H1 (cell line): ENCODE measurements around the gene SLC43A2. TPM values are rescaled to one million over a fixed set of nuclear protein-coding genes. Genes with fewer than 3 reads are reported as not detected.
A peak's percentile ranks its signal among the peaks of the same experiment; 100 is the strongest.

ENCODE experiments used
- CTCF ChIA-PET: fragments of 300-600 bp; sonication (Branson Sonifier 250); formaldehyde crosslinking; loops from one replicate; lab custom pipeline; 2021; ENCODE audit not compliant: partially characterized antibody; lab: Charles Lee
- POLR2A ChIA-PET: fragments of 300-600 bp; sonication (Branson Sonifier 250); formaldehyde crosslinking; loops from one replicate; lab custom pipeline; 2021; ENCODE audit warnings: inconsistent platforms; ENCODE audit not compliant: partially characterized antibody; lab: Charles Lee
- DNase-seq, 2 experiments: peaks; one replicate each; pipeline versions ENCODE4 v3.0.0 to v3.0.0-alpha.2; 2010 to 2022; ENCODE audit warnings: low spot score in 2 of 2, low read depth in 1 of 2, mixed read lengths in 1 of 2
- FAIRE-seq: peaks from 2 replicates; lab custom pipeline; 2011; peaks lifted over from hg19 to GRCh38; lab: Jason Lieb, UNC
- H2AFZ ChIP-seq: 2 replicates; pipeline ENCODE4 v1.8.1; 2012; ENCODE audit warnings: low read length, inconsistent platforms
- H2AK5ac ChIP-seq: 2 replicates; pipeline ENCODE4 v1.6.1; 2013; ENCODE audit warnings: low read depth, low read length
- H2BK120ac ChIP-seq: replicated peaks from 2 replicates; pipeline ENCODE3; 2013; ENCODE audit warnings: low read depth, low read length, inconsistent platforms
- H2BK12ac ChIP-seq: 2 replicates; pipeline ENCODE4 v1.6.1; 2013; ENCODE audit warnings: low read depth, low read length
- H2BK15ac ChIP-seq: 2 replicates; pipeline ENCODE4 v1.6.1; 2013; ENCODE audit warnings: low read length
- H2BK20ac ChIP-seq: 2 replicates; pipeline ENCODE4 v1.6.1; 2013; ENCODE audit warnings: low read length
- H2BK5ac ChIP-seq: 2 replicates; pipeline ENCODE4 v1.6.1; 2013; ENCODE audit warnings: low read depth, low read length
- H3K14ac ChIP-seq: 2 replicates; pipeline ENCODE4 v1.6.1; 2013; ENCODE audit warnings: inconsistent platforms; ENCODE audit not compliant: insufficient read length
- H3K18ac ChIP-seq: 2 replicates; pipeline ENCODE4 v1.6.1; 2013; ENCODE audit warnings: low read length; ENCODE audit errors: extremely low read depth
- H3K23ac ChIP-seq: 2 replicates; pipeline ENCODE4 v1.6.1; 2013; ENCODE audit warnings: inconsistent platforms; ENCODE audit not compliant: insufficient read length
- H3K23me2 ChIP-seq: 2 replicates; pipeline ENCODE4 v1.6.1; 2013; ENCODE audit warnings: low read depth, low read length
- H3K27ac ChIP-seq: 2 replicates; pipeline ENCODE4 v1.6.1; 2011; ENCODE audit warnings: low read depth, low read length, inconsistent platforms
- H3K27me3 ChIP-seq, 4 experiments: replicated peaks in 1 of 4; 1 replicate in 1 of 4; 2 replicates in 3 of 4; pipeline versions ENCODE4 v1.6.1 to v1.8.1; 2011 to 2013; ENCODE audit warnings: low read length in 3 of 4, mild to moderate bottlenecking in 3 of 4, inconsistent platforms in 2 of 4, mixed read lengths in 2 of 4, moderate library complexity in 1 of 4; ENCODE audit not compliant: control insufficient read depth in 3 of 4, insufficient read depth in 3 of 4; ENCODE audit errors: extremely low read depth in 1 of 4
- H3K36me3 ChIP-seq, 4 experiments: 2 replicates each; pipeline versions ENCODE4 v1.6.1 to v1.8.1; 2011 to 2013; ENCODE audit warnings: mild to moderate bottlenecking in 4 of 4, low read length in 3 of 4, moderate library complexity in 2 of 4, control low read depth in 1 of 4, inconsistent platforms in 1 of 4; ENCODE audit not compliant: insufficient read depth in 4 of 4, control insufficient read depth in 2 of 4
- H3K4ac ChIP-seq: replicated peaks from 2 replicates; pipeline ENCODE3; 2013; ENCODE audit warnings: low read length, low read depth, mixed read lengths, inconsistent platforms; ENCODE audit not compliant: insufficient read length
- H3K4me1 ChIP-seq, 4 experiments: replicated peaks in 1 of 4; 1 replicate in 1 of 4; 2 replicates in 3 of 4; pipeline versions ENCODE4 v1.6.1 to v1.8.1; 2011 to 2013; ENCODE audit warnings: low read length in 3 of 4, inconsistent platforms in 2 of 4, mixed read lengths in 1 of 4; ENCODE audit not compliant: insufficient read depth in 4 of 4, control insufficient read depth in 3 of 4
- H3K4me2 ChIP-seq, 2 experiments: 2 replicates each; pipeline versions ENCODE4 v1.6.1 to v1.8.1; 2011 to 2013; ENCODE audit warnings: low read depth in 2 of 2, low read length in 2 of 2, control low read depth in 1 of 2, inconsistent platforms in 1 of 2, mild to moderate bottlenecking in 1 of 2; ENCODE audit not compliant: insufficient read depth in 1 of 2
- H3K4me3 ChIP-seq, 4 experiments: fragments of 200-600, 300-600 bp in 1 of 4; sonication (generic), shearing (Covaris generic), sonication (Bioruptor Twin) in 1 of 4; 2 replicates each; pipeline versions ENCODE4 v1.5.1 to v1.8.1; 2011 to 2016; ENCODE audit warnings: low read length in 4 of 4, low read depth in 3 of 4, control low read depth in 2 of 4, inconsistent platforms in 2 of 4, mild to moderate bottlenecking in 2 of 4, mixed read lengths in 1 of 4, moderate library complexity in 1 of 4; ENCODE audit not compliant: insufficient read depth in 2 of 4; ENCODE audit errors: extremely low read depth in 1 of 4
- H3K56ac ChIP-seq: replicated peaks from 2 replicates; pipeline ENCODE3; 2013; ENCODE audit warnings: low read depth, mild to moderate bottlenecking, mixed read lengths, low read length, inconsistent platforms; ENCODE audit not compliant: insufficient read length
- H3K79me1 ChIP-seq: 2 replicates; pipeline ENCODE4 v1.6.1; 2013; ENCODE audit warnings: low read depth, low read length, control low read depth
- H3K79me2 ChIP-seq, 2 experiments: 2 replicates each; pipeline versions ENCODE4 v1.6.1 to v1.8.1; 2012 to 2013; ENCODE audit warnings: low read length in 2 of 2, mild to moderate bottlenecking in 2 of 2, inconsistent platforms in 1 of 2; ENCODE audit not compliant: insufficient read depth in 2 of 2, control insufficient read depth in 1 of 2
- H3K9ac ChIP-seq, 4 experiments: replicated peaks in 1 of 4; 1 replicate in 1 of 4; 2 replicates in 3 of 4; pipeline versions ENCODE4 v1.6.1 to v1.8.1; 2011 to 2013; ENCODE audit warnings: low read depth in 3 of 4, low read length in 3 of 4, control low read depth in 2 of 4, mild to moderate bottlenecking in 2 of 4, moderate library complexity in 2 of 4, inconsistent platforms in 1 of 4; ENCODE audit errors: extremely low read depth in 1 of 4
- H3K9me3 ChIP-seq, 2 experiments: 2 replicates each; pipeline versions ENCODE4 v1.6.1 to v1.8.1; 2012 to 2013; ENCODE audit warnings: mild to moderate bottlenecking in 2 of 2, moderate library complexity in 2 of 2, control low read depth in 1 of 2, inconsistent platforms in 1 of 2, low read depth in 1 of 2, low read length in 1 of 2, mixed read lengths in 1 of 2; ENCODE audit not compliant: insufficient read depth in 2 of 2
- H4K20me1 ChIP-seq, 2 experiments: replicated peaks in 1 of 2; 2 replicates each; pipeline versions ENCODE3 to v1.8.1; 2011 to 2013; ENCODE audit warnings: inconsistent platforms in 2 of 2, low read length in 2 of 2, mild to moderate bottlenecking in 1 of 2; ENCODE audit not compliant: insufficient read depth in 2 of 2, control insufficient read depth in 1 of 2
- H4K5ac ChIP-seq: 2 replicates; pipeline ENCODE4 v1.6.1; 2013; ENCODE audit warnings: low read length, low read depth, mixed read lengths, inconsistent platforms; ENCODE audit not compliant: insufficient read length
- H4K8ac ChIP-seq: 2 replicates; pipeline ENCODE4 v1.8.0; 2013; ENCODE audit warnings: mild to moderate bottlenecking, moderate library complexity, low read length, inconsistent platforms; ENCODE audit not compliant: insufficient read depth; ENCODE audit errors: extremely low read depth
- H4K91ac ChIP-seq: replicated peaks from 2 replicates; pipeline ENCODE3; 2013; ENCODE audit warnings: low read length, mixed read lengths, inconsistent platforms; ENCODE audit not compliant: insufficient read length
- CHD1 ChIP-seq: IDR thresholded peaks from 2 replicates; pipeline ENCODE4 v1.6.1; 2012; ENCODE audit warnings: low read depth, low read length, improper control_type of control experiment
- CHD2 ChIP-seq: IDR thresholded peaks from 2 replicates; pipeline ENCODE4 v1.6.1; 2012; ENCODE audit warnings: low read length, improper control_type of control experiment
- CREB1 ChIP-seq: IDR thresholded peaks from 2 replicates; pipeline ENCODE4 v1.6.1; 2012; ENCODE audit warnings: inconsistent platforms
- GABPA ChIP-seq: IDR thresholded peaks from 2 replicates; pipeline ENCODE4 v1.6.1; 2011; ENCODE audit warnings: mild to moderate bottlenecking, low read length, moderate library complexity, borderline replicate concordance; ENCODE audit not compliant: insufficient read depth
- JUN ChIP-seq: IDR thresholded peaks from 2 replicates; pipeline ENCODE4 v1.6.1; 2011; ENCODE audit warnings: low read depth, mild to moderate bottlenecking, improper control_type of control experiment, low read length
- KDM4A ChIP-seq: IDR thresholded peaks from one replicate; pipeline ENCODE4 v1.7.1; 2012; ENCODE audit warnings: low read depth, mild to moderate bottlenecking, moderate library complexity, low read length, inconsistent platforms; ENCODE audit not compliant: severe bottlenecking
- MAFK ChIP-seq: IDR thresholded peaks from 2 replicates; pipeline ENCODE4 v1.6.1; 2012; ENCODE audit warnings: low read depth, mild to moderate bottlenecking, improper control_type of control experiment, low read length
- PHF8 ChIP-seq: fragments of 200-600 bp; sonication (generic); conservative IDR thresholded peaks from 2 replicates; pipeline ENCODE4 v1.7.1; 2012; ENCODE audit warnings: low read depth, mild to moderate bottlenecking, inconsistent platforms, low read length, moderate library complexity
- POU5F1 ChIP-seq: IDR thresholded peaks from 2 replicates; pipeline ENCODE4 v1.6.1; 2011; ENCODE audit warnings: low read depth, mild to moderate bottlenecking, low read length, moderate library complexity
- SRF ChIP-seq: IDR thresholded peaks from 2 replicates; pipeline ENCODE4 v1.6.1; 2011; ENCODE audit warnings: mild to moderate bottlenecking, low read depth, low read length, moderate library complexity
- ZNF274 ChIP-seq: IDR thresholded peaks from 2 replicates; pipeline ENCODE4 v1.7.0; 2012; ENCODE audit warnings: low read length, borderline replicate concordance; ENCODE audit errors: extremely low read depth
- WGBS, 2 experiments: shearing (Covaris generic) in 1 of 2; methylation state at CpG; one replicate each; pipeline versions ENCODE4 v1.1.6 to v1.1.7; 2013 to 2015; ENCODE audit warnings: low lambda C conversion rate in 2 of 2, mixed read lengths in 2 of 2, inconsistent platforms in 1 of 2, low coverage in 1 of 2, missing lambda C conversion rate in 1 of 2; ENCODE audit not compliant: insufficient replicate concordance in 2 of 2, insufficient coverage in 1 of 2, insufficient read length in 1 of 2; ENCODE audit errors: extremely low coverage in 1 of 2, missing lambda C conversion rate in 1 of 2; 5-methylcytosine and 5-hydroxymethylcytosine counted together
- polyA plus RNA-seq, 7 experiments: library from polyadenylated mRNA; depleted of rRNA in 3 of 7; stranded (reverse) in 5 of 7; unstranded in 2 of 7; fragments of >200 nt in 5 of 7; fragments of 200-250 nt in 2 of 7; gene quantifications; 1 replicate in 5 of 7; 2 replicates in 1 of 7; 4 replicates in 1 of 7; pipeline versions ENCODE4 v1.2.1 to v1.2.3, GENCODE V29; 2011 to 2013; ENCODE audit warnings: missing spikeins in 2 of 7, mixed read lengths in 2 of 7
- total RNA-seq: library from RNA; stranded (reverse); fragmentation: NEBNext Ultra II Directional; extraction: Animal tissue kit (Norgen Biotek cat#: 25700); gene quantifications from 2 replicates; pipeline ENCODE4 v1.2.1, GENCODE V29; 2021

SLC43A2 gene
- total and polyA plus RNA-seq, 2 of the 8 experiments (the other 6 are each of a cell fraction or from before 2014, with no cell fraction given): 6.6 to 10.5 TPM

DNA sequence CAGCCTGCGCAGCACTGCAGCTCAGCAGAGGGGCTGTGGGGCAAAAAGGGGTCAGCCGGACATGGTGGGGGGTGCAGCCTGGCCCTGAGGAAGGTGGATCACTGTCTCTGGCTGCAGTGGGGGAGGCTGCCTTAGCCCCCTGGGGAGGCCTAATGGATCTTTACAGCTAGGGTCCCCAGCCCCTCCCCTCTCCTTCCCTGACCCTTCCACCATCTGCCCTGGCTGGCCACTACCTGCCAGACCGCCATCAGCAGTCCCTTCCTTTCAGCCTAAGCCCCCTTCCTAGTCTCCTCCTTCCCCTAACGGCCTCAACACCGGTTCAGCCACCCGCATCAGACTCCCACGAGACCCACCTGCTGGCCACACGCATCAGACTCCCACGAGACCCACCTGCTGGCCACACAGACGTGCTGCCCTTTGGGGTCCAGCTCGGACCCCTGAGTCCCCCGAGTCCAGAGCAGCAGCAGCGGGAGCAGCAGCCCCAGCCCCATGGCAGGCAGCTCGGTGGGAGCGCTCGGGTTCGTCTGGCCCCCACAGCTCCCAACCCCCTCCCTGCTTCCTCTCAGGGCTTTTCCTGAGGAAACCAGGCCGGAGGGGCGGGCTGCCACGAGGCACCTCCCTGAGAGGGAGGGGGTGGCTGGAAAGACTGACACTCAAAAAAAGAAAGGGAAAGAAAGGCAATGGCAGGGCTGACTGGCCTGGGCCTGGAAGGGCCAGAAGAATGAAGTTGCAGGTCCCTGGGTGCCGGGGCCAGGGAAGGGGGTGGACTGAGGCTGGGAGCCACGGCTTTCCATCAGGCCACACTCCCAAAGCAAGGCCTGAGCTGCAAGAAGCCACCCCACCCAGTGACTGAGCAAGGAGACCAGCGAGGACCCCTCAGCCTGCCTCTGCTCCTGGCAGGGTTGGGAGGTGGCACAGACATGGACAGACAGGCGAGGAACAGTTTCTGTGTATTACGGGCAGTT lies 16.9 kb upstream of the SLC43A2 start, which contains the start of gene SCARF1:
SCARF1 (minus strand) TSS at position 526 of the 965 bp plus-strand sequence; CDS start at position 491, 35 bp downstream.
- no peak within 1 kb of the TSS for H3K27ac ChIP-seq
- H2AFZ ChIP-seq: no peak within 1 kb of the TSS
- H3K23ac ChIP-seq: no peak within 1 kb of the TSS
- H3K56ac ChIP-seq: no peak within 1 kb of the TSS
- CTCF ChIA-PET: interaction anchor here (0.8 to 2.5 kb wide), 11 partner anchors 8 to 452 kb away, joined by 3 to 15 read pairs (median 4); no protein-coding TSS in a partner anchor
- H3K27me3 ChIP-seq: peaks cover 0 to 19% (median 8%) of the 10 kb centered on the region in 4 experiments; a peak in 5 of 7 replicates
- POLR2A ChIA-PET: interaction anchor here (0.7 to 1.9 kb wide), 7 partner anchors 9 to 78 kb away, joined by 3 to 8 read pairs (median 4); partner anchors contain the start of gene SLC43A2
- no peaks in the 10 kb centered on the region for H3K9me3 ChIP-seq
- peak within 1 kb of the TSS; percentile 60; the same call in 1 of the 2 replicates for H2BK5ac ChIP-seq
- peak within 1 kb of the TSS; percentile 49 for H4K91ac ChIP-seq
- H3K18ac ChIP-seq: peak within 1 kb of the TSS; percentile 19
- H3K9ac ChIP-seq: no peak within 1 kb of the TSS; a peak in 1 of 7 replicates
- H2BK15ac ChIP-seq: peak within 1 kb of the TSS; percentile 81; the same call in 1 of the 2 replicates
- DNase-seq: no peak
- peaks cover 0 to 41% (median 28%) of the 10 kb centered on the region in 4 experiments; a peak in 6 of 7 replicates for H3K4me1 ChIP-seq
- H2BK120ac ChIP-seq: no peak within 1 kb of the TSS
- no peak within 1 kb of the TSS for H3K4ac ChIP-seq
- no peak for FAIRE-seq
- no peak within 1 kb of the TSS for H4K5ac ChIP-seq
- peaks cover 0 to 2% (median 0%) of the 10 kb centered on the region in 4 experiments; a peak in 2 of 8 replicates for H3K36me3 ChIP-seq
- no peak within 1 kb of the TSS for H3K4me2 ChIP-seq
- H2BK12ac ChIP-seq: peak within 1 kb of the TSS; percentile 81; the same call in 1 of the 2 replicates
- H4K20me1 ChIP-seq: peaks cover 0 to 6% of the 10 kb centered on the region in 2 experiments
- peaks cover 12% of the 10 kb centered on the region; the same call in 1 of the 2 replicates for H3K23me2 ChIP-seq
- 86% methylated on average over 17 of the region's 25 CpGs; no CpG with 5 or more reads in 1 of the 2 experiments for WGBS, 2 experiments
- no peaks in the 10 kb centered on the region for H3K79me2 ChIP-seq
- no peak within 1 kb of the TSS for H3K14ac ChIP-seq
- H3K79me1 ChIP-seq: no peaks in the 10 kb centered on the region
- H2BK20ac ChIP-seq: peak within 1 kb of the TSS; percentile 61; the same call in 1 of the 2 replicates
- peak within 1 kb of the TSS; percentile 90; the same call in 1 of the 2 replicates for H2AK5ac ChIP-seq
- H3K4me3 ChIP-seq: no peak within 1 kb of the TSS
- peak within 1 kb of the TSS; percentile 62 for H4K8ac ChIP-seq
- no peak for TF ChIP-seq PHF8
- TF ChIP-seq CHD2: no peak
- TF ChIP-seq CREB1: no peak
- no peak for TF ChIP-seq SRF
- TF ChIP-seq MAFK: no peak
- TF ChIP-seq GABPA: no peak
- no peak for TF ChIP-seq CHD1
- TF ChIP-seq ZNF274: no peak
- no peak for TF ChIP-seq KDM4A
- TF ChIP-seq POU5F1: no peak
- TF ChIP-seq JUN: no peak
